Measurements from ENCODE around the gene TCF7L1. TPM values are rescaled to one million over a fixed set of nuclear protein-coding genes. Genes with fewer than 3 reads are reported as not detected.

Gene TCF7L1
- total and polyA plus RNA-seq, 2 of the 13 experiments (the other 11 are each of a cell fraction or from before 2014, with no cell fraction given), result 0.04 to 0.15 TPM

DNA sequence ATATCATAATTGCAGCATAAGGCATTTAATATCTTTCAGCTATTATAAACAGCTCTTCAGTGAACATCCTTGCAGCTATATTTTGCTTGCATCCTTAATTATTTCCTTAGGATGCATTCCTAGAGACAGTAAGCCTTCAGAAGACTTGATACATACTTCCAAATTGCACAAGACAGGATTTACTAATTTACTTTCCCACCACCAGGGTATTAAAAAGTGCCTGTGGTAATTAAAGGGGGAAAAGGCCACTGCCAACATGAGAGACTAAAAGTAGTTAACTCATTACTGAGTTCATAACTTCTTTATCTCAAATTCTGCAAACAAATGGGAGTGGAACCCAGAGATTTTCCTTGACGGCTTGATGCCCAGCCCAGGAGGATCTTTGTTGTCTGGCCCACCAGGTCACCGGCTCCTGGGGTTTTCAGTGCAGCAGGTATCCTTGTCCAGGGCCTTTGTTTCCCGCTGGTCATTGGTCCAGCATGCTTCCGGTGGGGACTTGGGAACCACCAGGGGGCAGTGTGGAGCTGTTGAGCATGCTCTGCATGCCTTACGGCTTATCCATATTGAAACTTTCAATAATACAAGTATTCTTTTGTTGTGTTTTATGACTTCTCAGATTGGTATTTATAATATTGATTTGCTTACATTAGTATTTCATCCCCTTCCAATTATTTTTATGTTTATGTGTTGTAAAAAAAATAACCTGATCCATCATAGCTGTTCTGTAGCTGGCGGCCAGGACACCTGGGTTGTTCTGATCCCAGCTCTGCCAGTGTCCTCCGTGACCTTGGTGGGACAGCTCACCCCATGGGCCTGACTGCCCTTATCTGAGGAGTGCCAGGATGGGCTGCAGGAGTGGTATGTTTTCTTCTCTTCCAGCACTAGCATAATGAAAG lies 133.2 kb downstream of the TCF7L1 start (continued):
- TF ChIP-seq, protein P1, sequence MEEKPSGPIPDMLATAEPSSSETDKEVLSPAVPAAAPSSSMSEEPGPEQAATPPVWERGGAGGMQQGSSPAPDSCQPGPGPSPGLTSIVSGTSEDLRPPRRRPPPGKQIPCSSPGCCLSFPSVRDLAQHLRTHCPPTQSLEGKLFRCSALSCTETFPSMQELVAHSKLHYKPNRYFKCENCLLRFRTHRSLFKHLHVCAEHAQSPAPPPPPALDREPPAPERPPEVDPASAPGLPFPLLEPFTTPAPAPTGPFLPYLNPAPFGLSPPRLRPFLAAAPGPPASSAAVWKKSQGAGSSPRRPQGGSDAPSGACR (CRISPR knock-in tag; IDR thresholded peaks at IDR 0.05), result no peak
- no peak for TF ChIP-seq ZKSCAN8 (CRISPR knock-in tag; IDR thresholded peaks at IDR 0.05; ENCODE audit: borderline replicate concordance)
- TF ChIP-seq ZNF781 (CRISPR knock-in tag; IDR thresholded peaks at IDR 0.05; ENCODE audit: borderline replicate concordance, not compliant biosample characterization), result no peak
- TF ChIP-seq, protein P2, sequence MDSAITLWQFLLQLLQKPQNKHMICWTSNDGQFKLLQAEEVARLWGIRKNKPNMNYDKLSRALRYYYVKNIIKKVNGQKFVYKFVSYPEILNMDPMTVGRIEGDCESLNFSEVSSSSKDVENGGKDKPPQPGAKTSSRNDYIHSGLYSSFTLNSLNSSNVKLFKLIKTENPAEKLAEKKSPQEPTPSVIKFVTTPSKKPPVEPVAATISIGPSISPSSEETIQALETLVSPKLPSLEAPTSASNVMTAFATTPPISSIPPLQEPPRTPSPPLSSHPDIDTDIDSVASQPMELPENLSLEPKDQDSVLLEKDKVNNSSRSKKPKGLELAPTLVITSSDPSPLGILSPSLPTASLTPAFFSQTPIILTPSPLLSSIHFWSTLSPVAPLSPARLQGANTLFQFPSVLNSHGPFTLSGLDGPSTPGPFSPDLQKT (CRISPR knock-in tag; IDR thresholded peaks at IDR 0.05; ENCODE audit: borderline replicate concordance), result no peak
- no peak for TF ChIP-seq DNMT1 (CRISPR knock-in tag; IDR thresholded peaks at IDR 0.05)
- TF ChIP-seq, protein P3, sequence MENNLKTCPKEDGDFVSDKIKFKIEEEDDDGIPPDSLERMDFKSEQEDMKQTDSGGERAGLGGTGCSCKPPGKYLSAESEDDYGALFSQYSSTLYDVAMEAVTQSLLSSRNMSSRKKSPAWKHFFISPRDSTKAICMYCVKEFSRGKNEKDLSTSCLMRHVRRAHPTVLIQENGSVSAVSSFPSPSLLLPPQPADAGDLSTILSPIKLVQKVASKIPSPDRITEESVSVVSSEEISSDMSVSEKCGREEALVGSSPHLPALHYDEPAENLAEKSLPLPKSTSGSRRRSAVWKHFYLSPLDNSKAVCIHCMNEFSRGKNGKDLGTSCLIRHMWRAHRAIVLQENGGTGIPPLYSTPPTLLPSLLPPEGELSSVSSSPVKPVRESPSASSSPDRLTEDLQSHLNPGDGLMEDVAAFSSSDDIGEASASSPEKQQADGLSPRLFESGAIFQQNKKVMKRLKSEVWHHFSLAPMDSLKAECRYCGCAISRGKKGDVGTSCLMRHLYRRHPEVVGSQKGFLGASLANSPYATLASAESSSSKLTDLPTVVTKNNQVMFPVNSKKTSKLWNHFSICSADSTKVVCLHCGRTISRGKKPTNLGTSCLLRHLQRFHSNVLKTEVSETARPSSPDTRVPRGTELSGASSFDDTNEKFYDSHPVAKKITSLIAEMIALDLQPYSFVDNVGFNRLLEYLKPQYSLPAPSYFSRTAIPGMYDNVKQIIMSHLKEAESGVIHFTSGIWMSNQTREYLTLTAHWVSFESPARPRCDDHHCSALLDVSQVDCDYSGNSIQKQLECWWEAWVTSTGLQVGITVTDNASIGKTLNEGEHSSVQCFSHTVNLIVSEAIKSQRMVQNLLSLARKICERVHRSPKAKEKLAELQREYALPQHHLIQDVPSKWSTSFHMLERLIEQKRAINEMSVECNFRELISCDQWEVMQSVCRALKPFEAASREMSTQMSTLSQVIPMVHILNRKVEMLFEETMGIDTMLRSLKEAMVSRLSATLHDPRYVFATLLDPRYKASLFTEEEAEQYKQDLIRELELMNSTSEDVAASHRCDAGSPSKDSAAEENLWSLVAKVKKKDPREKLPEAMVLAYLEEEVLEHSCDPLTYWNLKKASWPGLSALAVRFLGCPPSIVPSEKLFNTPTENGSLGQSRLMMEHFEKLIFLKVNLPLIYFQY (CRISPR knock-in tag; IDR thresholded peaks at IDR 0.05; ENCODE audit: borderline replicate concordance), result peak; percentile 22; the same call in 1 of the 2 replicates
- peak; percentile 51; the same call in 1 of the 2 replicates for TF ChIP-seq KDM2A (CRISPR knock-in tag; IDR thresholded peaks at IDR 0.05; ENCODE audit: borderline replicate concordance, low read depth)
- no peak for TF ChIP-seq ZFAT (CRISPR knock-in tag; conservative IDR thresholded peaks at IDR 0.05)
- TF ChIP-seq ZNF572 (CRISPR knock-in tag; IDR thresholded peaks at IDR 0.05), result 0 out of 2 replicates have a peak, but pooled peaks have one; percentile 47
- TF ChIP-seq CENPT (CRISPR knock-in tag; IDR thresholded peaks at IDR 0.05; ENCODE audit: low read depth), result no peak
- TF ChIP-seq PLRG1 (conservative IDR thresholded peaks at IDR 0.05), result no peak
- 0 out of 2 replicates have a peak, but pooled peaks have one; percentile 35 for TF ChIP-seq ZNF235 (CRISPR knock-in tag; IDR thresholded peaks at IDR 0.05; ENCODE audit: borderline replicate concordance)
- TF ChIP-seq HHEX (CRISPR knock-in tag; IDR thresholded peaks at IDR 0.05), result no peak
- peak; percentile 92 for TF ChIP-seq ETV5 (CRISPR knock-in tag; IDR thresholded peaks at IDR 0.05; ENCODE audit: borderline replicate concordance)

All from HepG2 (cell line).